ENCODE measurements around the gene ITGA1. TPM values are rescaled to one million over a fixed set of nuclear protein-coding genes. Genes with fewer than 3 reads are reported as not detected.

ITGA1 gene
- total RNA-seq, 4 donors from 2014 or later, result 228 to 302 (median 235) TPM

DNA sequence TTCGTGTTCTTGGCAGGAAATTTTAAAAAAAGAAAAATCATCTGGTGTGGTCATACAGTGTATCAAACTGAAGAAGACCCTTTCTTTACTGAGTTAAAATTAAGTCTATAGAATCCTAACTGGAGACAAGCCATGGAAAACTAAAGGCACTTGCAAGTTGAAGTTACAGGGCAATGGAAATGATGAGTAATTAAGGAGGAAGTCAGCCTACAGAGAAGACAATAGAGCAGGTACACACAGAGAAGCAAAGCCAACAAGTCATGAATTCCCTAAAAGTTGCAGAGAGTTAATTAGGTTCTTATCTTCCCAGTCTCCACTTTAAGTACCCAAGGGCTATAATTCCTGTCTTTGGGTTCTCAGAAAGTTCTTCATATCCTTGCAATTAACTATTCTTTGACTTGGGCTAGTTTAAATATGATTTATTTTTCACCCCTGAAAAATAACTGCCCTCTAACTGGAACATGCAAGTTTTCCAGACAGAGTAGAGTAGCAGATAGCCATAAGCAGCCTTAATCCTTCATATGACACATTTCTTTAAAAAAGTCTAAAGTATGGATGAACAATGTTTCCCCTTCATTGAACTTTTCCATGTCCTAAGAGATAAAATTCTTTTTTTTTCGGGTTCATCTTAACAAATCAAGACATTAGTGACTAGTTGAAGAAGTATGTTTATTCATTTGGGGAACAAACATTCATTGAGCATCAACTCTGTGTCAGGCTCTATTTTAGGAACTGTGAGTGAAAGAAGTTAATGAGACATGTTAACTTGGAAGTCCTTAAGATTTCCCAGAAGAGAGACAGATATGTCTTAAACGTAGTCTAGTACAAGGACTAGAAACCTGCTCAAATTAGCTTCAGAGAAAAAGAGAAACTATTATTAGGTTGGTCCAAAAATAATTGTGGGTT, 196.3 kb downstream of the ITGA1 start:
- intact Hi-C loops (cut with DNase I), result no loop called here
- H3K9me3 ChIP-seq, result no peaks in the 10 kb centered on the region
- TF ChIP-seq, protein P1, sequence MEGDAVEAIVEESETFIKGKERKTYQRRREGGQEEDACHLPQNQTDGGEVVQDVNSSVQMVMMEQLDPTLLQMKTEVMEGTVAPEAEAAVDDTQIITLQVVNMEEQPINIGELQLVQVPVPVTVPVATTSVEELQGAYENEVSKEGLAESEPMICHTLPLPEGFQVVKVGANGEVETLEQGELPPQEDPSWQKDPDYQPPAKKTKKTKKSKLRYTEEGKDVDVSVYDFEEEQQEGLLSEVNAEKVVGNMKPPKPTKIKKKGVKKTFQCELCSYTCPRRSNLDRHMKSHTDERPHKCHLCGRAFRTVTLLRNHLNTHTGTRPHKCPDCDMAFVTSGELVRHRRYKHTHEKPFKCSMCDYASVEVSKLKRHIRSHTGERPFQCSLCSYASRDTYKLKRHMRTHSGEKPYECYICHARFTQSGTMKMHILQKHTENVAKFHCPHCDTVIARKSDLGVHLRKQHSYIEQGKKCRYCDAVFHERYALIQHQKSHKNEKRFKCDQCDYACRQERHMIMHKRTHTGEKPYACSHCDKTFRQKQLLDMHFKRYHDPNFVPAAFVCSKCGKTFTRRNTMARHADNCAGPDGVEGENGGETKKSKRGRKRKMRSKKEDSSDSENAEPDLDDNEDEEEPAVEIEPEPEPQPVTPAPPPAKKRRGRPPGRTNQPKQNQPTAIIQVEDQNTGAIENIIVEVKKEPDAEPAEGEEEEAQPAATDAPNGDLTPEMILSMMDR (IDR thresholded peaks at IDR 0.05), result no peak
- TF ChIP-seq POLR2AphosphoS5 (IDR thresholded peaks at IDR 0.05), result no peak
- no peak for TF ChIP-seq POLR2A (IDR thresholded peaks at IDR 0.05; ENCODE audit: low read depth)
- TF ChIP-seq EP300 (IDR thresholded peaks at IDR 0.05), result no peak

DNA sequence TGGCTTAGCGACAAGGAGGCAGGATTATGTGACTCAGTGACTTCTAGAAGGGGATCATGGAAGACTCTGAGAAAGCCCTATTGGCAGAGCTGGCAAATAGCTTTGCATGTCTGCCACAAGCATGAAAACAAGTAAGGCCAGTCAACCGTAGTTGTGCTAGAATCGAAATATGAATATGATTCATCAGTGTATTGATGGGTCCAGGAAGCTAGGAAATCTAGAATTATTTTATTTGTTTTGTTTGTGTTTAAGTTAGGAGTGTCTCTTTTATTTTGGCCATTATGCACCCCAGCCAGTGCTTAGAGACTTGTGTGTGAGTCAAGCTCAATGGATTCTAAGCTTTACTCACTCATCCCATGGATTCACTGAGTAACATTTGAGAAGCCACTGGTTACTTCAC, 197.6 kb downstream of the ITGA1 start:
- no peak overlapping the region for H3K27ac ChIP-seq (replicated peaks in 1 of 4)
- H3K9me3 ChIP-seq, result no peaks in the 10 kb centered on the region
- H3K4me3 ChIP-seq, result no peak overlapping the region
- intact Hi-C loops (cut with DNase I), result no loop called here
- no peaks in the 10 kb centered on the region for H3K27me3 ChIP-seq
- H3K4me1 ChIP-seq, result peaks cover 14 to 37% (median 29%) of the 10 kb centered on the region in 4 donors
- WGBS, result 93% methylated on average over 3 of the region's 3 CpGs
- TF ChIP-seq POLR2AphosphoS5 (IDR thresholded peaks at IDR 0.05), result no peak
- TF ChIP-seq, protein P1 (IDR thresholded peaks at IDR 0.05), result no peak
- no peak for TF ChIP-seq POLR2A (IDR thresholded peaks at IDR 0.05; ENCODE audit: low read depth)
- TF ChIP-seq EP300 (IDR thresholded peaks at IDR 0.05), result no peak
- no peaks in the 10 kb centered on the region for H3K36me3 ChIP-seq
- DNase-seq (ENCODE audit: extremely low spot score), result no peak

More for the DNA sequence above, 196.3 kb downstream of the ITGA1 start:
- Histone ChIP-seq H3K4me3 (no peak overlapping the region), H3K4me1 (peaks cover 8 to 24% (median 18%) of the 10 kb centered on the region in 4 donors), H3K36me3 (no peaks in the 10 kb centered on the region), H3K27me3 (no peaks in the 10 kb centered on the region), H3K27ac (replicated peaks in 1 of 4) (peak overlapping the region in 1 of 4 donors; percentile 50)
- DNase-seq (ENCODE audit: extremely low spot score), result no peak
- 29% methylated on average over 3 of the region's 3 CpGs for WGBS

DNA sequence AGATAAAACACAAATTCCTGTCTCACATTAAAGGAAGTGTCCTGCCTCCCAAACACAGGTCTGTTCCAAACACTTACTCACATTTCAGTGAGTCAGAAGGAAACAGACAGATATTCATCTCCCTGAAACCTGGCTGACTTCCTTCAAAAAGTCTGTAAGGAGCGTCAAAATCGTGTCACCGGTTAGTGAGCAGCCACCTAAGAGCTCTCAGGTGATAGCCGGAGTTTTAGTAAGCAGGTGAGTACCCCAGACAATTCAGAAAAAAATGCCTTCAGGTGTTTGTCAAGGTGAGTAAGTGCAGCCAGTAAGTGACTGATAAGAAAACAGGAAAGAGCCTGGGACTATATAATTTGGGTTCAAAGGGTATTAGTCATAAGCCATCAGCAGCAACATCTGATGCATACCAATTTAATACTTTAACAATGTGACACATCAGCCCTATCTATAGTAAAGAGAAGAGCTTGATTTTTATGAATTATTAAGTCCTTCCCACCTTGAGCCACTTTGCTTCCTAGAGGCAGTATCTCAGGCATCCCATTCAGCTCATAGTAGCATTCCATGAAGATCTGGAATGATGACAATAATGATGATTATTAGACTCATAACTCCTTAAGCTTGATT, 200.1 kb downstream of the ITGA1 start:
- H3K4me1 ChIP-seq, result peaks cover 15 to 42% (median 36%) of the 10 kb centered on the region in 4 donors
- peak overlapping the region in 3 of 4 donors; percentile 74 to 82 (median 76) for H3K27ac ChIP-seq (replicated peaks in 1 of 4)
- H3K27me3 ChIP-seq, result no peaks in the 10 kb centered on the region
- intact Hi-C loops (cut with DNase I), result no loop called here
- 79% methylated on average over 4 of the region's 4 CpGs for WGBS
- no peaks in the 10 kb centered on the region for H3K9me3 ChIP-seq
- no peak overlapping the region for H3K4me3 ChIP-seq
- H3K36me3 ChIP-seq, result no peaks in the 10 kb centered on the region
- DNase-seq (ENCODE audit: extremely low spot score), result no peak
- TF ChIP-seq POLR2AphosphoS5 (IDR thresholded peaks at IDR 0.05), result no peak
- TF ChIP-seq, protein P1 (IDR thresholded peaks at IDR 0.05), result no peak
- no peak for TF ChIP-seq EP300 (IDR thresholded peaks at IDR 0.05)
- no peak for TF ChIP-seq POLR2A (IDR thresholded peaks at IDR 0.05; ENCODE audit: low read depth)

DNA sequence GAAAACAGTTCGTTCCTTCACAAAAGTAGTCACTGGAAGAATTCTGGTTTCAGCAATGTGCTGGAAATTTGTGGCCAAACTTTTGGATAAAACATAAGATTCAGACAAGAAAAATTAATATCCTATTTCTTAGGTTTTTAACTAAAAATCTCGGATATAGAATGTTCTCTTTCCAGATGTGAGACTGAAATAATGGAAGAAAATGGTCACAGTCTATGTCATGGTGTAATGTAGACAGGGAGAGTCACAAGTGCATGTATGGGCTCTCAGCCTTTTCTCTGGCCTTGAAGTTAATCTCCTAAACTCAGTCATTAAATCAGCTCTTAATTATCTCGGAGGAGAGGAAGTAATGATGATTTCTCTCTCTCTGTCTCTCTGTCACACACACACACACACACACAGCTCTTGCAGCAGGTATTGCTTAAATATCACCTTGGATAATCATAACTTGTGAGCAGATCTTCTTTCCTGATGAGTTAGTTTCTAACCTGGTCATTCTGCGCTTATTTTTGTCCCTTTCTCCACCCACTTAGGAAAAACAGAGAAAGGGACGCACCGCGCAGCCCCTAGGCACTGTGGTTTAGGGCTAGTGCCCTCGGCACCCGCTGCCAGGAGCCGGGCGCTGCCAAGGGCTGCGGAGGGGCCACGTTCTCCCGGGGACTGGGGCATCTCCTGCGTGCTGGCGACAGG, 200.8 kb downstream of the ITGA1 start:
- intact Hi-C loops (cut with DNase I), result no loop called here
- DNase-seq (ENCODE audit: extremely low spot score), result no peak
- WGBS, result 25% methylated on average over 9 of the region's 16 CpGs
- Histone ChIP-seq H3K27ac (replicated peaks in 1 of 4) (peak overlapping the region; percentile 55 to 82 (median 75)), H3K9me3 (no peaks in the 10 kb centered on the region), H3K36me3 (no peaks in the 10 kb centered on the region), H3K27me3 (no peaks in the 10 kb centered on the region), H3K4me3 (peak overlapping the region; percentile 67 to 80 (median 72)), H3K4me1 (peaks cover 15 to 42% (median 36%) of the 10 kb centered on the region in 4 donors)
- no peak for TF ChIP-seq POLR2A (IDR thresholded peaks at IDR 0.05; ENCODE audit: low read depth)
- TF ChIP-seq, protein P1 (IDR thresholded peaks at IDR 0.05), result no peak
- no peak for TF ChIP-seq POLR2AphosphoS5 (IDR thresholded peaks at IDR 0.05)
- TF ChIP-seq EP300 (IDR thresholded peaks at IDR 0.05), result no peak
